ENCODE results near the gene TMC7.
A peak's percentile ranks its signal among the peaks of the same experiment; 100 is the strongest.

Gene TMC7

DNA sequence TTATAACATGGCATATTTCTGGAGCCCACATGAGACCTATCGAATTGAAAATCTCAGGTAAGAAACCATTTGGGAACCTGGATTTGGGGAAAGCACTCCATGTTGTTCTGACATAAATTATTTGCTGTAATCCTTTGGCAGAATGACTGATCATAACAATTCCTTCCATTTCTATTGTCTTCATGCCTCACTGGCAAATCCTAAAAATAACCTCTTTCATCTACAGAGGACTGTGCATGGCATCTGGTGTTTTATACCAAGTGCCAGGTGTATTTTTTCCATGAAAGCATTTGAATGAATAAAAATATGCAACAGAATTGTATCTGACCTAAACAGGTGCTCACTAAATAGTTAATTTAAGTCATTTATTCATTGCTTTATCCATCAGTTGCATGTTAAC is 50.0 kb downstream of the TMC7 start:
- no peak for DNase-seq

DNA sequence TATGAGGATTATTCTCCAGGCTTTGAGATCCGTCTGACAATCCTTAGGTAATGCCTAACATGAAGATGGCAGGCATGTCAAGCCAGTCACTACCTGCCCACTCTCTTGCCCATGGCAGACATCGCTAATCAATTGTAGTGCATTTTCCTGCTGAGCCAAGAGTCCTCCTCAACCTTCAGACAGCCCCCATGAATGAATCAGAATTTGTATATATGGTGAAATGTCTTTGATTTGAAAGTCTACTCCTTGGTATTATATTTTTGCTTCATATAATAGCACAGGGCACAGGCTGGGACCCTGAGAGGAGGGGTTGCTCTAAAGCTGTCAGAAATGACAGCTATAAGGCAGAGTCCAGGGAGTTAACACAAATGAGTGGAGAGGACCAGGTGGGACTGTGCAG is 56.7 kb downstream of the TMC7 start:
- DNase-seq = no peak

GRCh38 chr16:19044769-19045168 is 61.0 kb downstream of the TMC7 start:
- DNase-seq = no peak

DNA sequence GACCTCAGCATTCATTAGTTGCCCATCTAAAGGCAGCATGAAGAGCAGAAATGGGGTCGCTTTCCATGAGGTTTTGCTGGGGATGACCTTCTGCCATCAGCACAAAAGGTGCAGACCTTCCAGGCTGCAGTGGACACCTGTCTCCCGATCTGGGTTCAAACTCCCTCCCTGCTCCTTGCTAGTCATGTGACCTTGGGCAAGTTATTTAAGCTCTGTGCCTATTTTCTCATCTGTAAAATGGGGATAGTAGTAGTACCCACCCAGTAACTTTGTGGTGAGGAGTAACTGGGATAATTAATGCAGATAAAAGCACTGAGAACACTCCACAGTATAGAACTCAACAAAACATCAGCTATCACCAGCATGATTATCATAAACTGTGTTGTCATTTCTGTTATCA is 62.3 kb downstream of the TMC7 start:
- no peak for DNase-seq

DNA sequence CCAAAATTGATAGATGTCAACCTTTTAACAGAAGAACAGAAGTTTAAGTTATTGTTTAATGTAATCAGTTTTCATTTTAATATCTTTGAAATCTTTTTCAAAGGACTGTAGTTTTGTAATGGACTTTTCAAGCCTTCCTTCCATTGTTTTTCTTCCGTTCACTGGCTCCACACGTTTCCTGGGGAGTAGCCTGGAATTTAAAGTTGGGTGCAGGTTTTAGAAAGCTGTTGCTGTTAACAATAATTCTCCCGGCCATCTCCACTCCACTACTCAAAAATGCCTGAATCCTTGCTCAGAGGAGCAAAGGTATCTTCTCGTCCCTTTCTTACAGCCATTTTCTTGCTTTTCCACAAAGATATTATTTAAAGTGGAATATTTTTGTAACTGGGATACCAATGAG is 79.0 kb downstream of the TMC7 start:
- DNase-seq = no peak

GRCh38 chr16:19066988-19067348 is 83.2 kb downstream of the TMC7 start:
- DNase-seq = no peak

GRCh38 chr16:19067349-19068236 is 83.9 kb downstream of the TMC7 start, which contains the start of gene COQ7:
Gene COQ7 (plus strand): TSS chr16:19067614. CDS start chr16:19067665, 51 bp downstream.
- peak; percentile 98 for DNase-seq

DNA sequence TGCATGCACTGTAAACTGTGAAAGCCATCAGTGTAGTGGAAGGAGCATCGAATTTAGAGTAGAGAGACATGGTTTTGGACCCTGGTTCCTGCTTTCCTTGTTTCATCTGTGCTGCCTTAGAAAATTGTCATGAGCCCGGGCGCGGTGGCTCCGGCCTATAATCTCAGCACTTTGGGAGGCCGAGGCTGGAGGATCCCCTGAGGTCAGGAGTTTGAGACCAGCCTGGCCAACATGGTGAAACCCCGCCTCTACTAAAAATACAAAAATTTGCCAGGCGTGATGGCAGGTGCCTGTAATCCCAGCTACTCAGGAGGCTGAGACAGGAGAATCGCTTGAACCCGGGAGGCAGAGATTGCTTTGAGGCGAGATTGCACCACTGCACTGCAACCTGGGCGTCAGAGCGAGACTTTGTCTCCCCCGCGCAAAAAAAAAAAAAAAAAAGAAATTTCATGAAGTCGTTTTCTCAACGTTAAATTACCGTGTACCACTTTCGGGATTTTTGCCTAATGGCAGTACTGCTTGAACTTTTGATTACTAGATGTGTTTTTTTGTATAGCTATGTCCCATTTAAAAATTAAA is 84.6 kb downstream of the TMC7 start:
- DNase-seq = no peak

- peak; percentile 19 for DNase-seq
Measured at GRCh38 chr16:19071811-19072777, 88.4 kb downstream of the TMC7 start.

DNA sequence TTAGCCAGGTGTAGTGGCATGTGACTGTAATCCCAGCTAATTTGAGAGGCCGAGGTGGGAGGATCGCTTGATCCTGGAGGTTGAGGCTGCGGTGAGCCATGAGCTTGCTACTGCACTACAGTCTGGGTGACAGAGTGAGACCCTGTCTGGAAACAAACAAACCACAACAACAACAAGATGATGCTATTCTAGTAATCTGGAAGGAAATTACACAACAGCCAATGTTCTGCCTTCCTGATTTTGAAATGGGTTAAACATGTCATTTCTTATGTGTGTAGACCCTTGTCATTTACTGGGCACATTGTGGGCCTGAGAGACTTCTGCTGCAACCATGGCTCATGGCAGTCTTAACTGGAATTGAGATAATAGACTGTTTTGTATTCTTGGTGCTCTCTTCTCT is 89.6 kb downstream of the TMC7 start:
- no peak for DNase-seq

- DNase-seq = no peak
Measured at GRCh38 chr16:19073863-19074262, 90.1 kb downstream of the TMC7 start.

DNA sequence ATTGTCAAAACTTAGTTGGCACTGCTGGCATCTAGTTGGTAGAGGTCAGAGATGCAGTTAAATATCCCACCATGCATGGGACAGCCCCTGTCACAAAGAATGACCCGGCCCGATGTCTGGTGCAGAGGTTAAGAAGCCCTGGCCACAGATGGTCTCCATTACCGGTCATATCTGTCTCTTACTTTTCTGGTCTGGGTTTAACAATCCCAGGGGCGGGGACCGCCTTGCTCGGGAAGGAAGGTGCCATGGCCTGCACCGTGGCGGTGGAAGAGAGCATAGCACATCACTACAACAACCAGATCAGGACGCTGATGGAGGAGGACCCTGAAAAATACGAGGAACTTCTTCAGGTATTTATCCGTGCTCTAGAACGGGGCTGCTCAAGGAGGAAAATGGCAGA is 91.8 kb downstream of the TMC7 start:
- no peak for DNase-seq

- no peak for DNase-seq
Measured at GRCh38 chr16:19077879-19078278, 94.1 kb downstream of the TMC7 start.

- no peak for DNase-seq
Measured at GRCh38 chr16:19083670-19084069, 99.9 kb downstream of the TMC7 start.

- DNase-seq = no peak
Measured at GRCh38 chr16:19084139-19084538, 100.4 kb downstream of the TMC7 start.

DNA sequence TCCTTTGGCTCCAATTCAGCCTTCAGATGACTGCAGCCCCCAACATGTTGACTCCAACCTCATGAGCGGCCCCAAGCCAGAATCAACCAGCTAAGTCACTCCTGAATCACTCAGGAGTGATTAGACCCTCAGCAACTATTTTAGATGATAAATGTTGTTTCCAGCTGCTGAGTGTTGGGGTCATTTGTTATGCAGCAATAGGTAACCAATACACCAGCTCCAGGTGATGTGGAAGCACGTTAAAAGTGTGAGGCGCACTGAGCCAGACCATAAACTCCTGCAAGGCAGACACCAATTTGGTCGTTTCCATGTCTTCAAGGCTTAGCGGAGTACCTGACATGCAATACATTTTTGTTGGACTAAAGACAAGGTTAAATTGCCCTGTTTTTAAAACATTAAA is 101.1 kb downstream of the TMC7 start:
- DNase-seq = no peak

DNA sequence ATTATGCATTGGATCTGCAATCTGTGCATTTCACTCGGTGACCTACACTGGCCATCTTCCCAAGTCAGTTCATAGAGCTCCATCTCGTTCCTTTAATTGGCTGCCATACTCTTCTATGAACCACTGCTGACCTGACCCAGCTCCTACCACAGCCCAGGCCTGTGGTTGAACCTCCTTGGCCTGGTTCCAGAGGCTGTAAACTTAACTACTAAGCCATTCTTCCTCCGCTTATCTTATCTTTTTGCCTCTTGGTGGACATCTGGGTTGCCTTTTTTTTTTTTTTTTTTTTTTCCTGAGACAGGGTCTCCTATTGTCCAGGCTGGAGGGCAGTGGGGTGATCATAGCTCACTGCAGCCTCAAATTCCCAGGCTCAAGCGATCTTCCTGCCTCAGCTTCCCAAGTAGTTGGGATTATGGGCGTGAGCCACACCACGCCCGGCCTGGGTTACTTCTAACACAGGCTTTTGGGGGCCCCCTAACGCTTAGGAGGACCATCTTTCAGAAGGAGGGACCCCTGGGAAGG is 102.0 kb downstream of the TMC7 start:
- DNase-seq = no peak

- DNase-seq = peak; percentile 88
Measured at GRCh38 chr16:19086322-19087199, 102.8 kb downstream of the TMC7 start.

- DNase-seq = no peak
Measured at GRCh38 chr16:19088341-19088916, 104.7 kb downstream of the TMC7 start.

DNA sequence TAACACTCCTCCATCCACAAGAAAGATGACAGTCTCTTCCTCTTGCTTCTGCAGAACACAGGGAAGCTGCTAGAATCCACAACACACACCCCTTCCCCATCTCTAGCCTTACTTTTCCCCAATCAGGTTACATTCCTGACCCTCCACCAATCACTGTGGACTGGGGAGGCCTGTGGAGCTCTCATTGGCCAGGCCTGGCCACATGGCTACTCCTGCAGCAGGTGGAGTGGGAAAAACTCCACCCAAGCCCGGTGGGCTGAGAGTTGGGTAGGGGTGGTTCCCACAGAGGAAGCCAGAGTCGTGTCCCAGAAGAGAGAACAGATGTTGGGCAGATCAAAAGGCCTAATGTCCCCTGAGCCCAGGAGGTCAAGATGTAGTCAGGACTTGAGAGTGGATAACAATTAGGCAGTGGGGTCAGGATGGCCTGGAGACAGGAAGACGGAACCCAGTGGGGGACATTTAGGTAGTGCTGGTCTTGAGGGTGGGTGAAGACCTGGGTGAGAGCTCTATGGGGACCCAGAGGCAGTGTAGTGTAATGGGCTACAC is 105.7 kb downstream of the TMC7 start:
- no peak for DNase-seq

DNA sequence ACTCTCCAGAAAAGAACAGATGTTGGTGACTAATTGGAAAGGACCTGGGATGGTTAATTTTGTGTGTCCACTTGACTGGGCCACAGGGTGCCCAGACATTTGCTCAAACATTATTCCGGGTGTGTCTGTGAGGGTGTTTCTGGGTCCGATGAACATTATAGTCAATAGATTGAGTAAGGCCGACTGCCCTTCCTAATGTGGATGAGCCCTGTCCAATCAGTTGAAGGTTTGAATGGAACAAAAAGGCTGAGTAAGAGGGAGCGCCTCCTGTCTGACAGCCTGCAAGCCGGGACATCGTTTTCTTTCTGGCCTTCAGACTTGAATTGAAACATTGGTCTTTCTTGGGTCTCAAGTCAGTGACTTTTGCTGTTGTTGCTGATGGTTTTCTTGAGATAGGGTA is 107.2 kb downstream of the TMC7 start:
- DNase-seq = no peak
